GM21526 (cell line): ENCODE measurements around the gene DNAAF2.
"Not testable (repeated sequence)": the region's sequence is repeated elsewhere in the genome, so short reads cannot be mapped to it uniquely, and the experiment has no call there.

ENCODE experiments used
- ATAC-seq: cut with Tn5 transposase; IDR thresholded peaks from one replicate; pipeline ENCODE4 v1.9.1; 2021; ENCODE audit warnings: moderate library complexity; ENCODE audit not compliant: unreplicated experiment, low FRiP score

The DNAAF2 gene

DNA sequence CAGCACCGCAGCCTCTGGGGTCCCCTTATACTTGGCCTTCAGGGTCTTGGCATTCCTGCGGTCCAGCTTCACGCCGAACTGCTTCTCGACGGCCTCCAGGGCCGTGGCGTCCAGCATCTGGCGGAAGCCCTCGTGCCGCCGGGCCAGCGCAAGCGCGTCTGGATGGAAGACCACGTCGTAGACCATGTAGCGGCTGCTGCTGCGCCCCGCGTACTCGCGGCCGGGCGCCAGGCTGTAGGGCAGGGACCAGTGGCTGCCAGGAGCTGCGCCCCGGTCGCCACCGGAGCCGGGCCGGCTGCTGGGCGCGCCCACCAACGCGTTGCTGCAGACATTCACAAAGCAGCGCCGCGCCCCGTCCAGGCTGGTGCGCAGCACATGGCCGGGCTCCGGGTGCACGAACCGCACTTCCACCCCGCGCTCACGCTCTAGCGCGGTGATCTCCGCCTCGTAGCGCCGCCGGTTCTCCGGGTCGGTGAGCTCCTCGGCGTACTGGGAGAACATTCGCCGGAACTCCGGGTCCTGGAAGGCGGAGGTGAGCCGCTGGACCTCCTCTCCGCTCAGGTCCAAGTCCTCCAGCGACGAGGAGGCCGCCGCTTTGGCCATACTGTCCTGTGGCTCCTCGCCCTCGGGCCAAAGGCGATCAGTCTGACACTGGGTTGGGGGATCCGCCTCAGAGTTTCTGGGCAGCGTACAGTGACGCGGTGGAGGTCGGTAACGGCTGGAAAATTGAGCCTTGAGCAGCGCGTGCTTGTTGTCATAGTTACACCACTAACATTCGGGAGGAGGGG, at the start of gene DNAAF2:
Gene DNAAF2 (minus strand): TSS at position 698 of the 788 bp plus-strand sequence. CDS start 95 bp downstream, at position 603.
- peak; percentile 26 for ATAC-seq

- ATAC-seq, result no peak
Measured at GRCh38 chr14:49679271-49679670, 44.2 kb upstream of the DNAAF2 start.

DNA sequence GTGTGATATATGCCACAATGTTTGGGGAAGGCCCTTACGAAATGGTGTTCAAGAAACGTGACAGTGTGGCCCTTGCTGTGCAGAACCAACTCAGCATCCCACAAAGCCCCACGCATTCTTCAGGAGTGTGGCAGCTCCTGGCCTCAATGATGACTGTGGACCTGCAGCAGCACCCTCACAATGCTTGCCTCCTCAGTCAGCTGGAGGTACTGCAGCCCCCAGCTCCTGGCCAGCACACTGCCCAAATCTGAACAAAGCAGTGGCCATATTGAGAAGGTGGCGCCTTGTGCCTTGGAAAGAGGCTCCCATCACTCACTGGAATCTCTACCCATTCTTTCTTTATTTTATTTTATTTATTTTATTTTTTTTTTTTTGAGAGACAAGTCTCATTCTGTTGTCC, 42.6 kb upstream of the DNAAF2 start:
- ATAC-seq, result no peak

DNA sequence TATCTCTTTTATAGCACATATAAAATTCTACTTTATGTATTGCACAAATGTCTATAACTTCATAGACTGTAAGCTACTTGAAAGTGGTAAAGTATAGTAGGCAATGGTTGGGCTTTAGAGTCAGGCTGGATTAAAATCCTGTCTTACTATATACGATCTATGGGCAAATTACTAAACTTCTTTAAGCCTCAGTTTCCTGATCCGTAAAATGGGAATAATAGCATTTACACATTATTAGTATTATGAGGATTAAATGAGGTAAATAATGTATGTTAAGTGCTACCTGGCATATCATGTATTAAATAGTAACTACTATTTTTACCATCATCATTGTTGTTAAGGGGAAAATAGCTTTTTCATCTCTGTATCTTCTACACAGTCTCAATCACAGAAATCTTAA, 38.5 kb upstream of the DNAAF2 start:
- no peak for ATAC-seq

GRCh38 chr14:49670475-49670874, 35.4 kb upstream of the DNAAF2 start:
- no peak for ATAC-seq

DNA sequence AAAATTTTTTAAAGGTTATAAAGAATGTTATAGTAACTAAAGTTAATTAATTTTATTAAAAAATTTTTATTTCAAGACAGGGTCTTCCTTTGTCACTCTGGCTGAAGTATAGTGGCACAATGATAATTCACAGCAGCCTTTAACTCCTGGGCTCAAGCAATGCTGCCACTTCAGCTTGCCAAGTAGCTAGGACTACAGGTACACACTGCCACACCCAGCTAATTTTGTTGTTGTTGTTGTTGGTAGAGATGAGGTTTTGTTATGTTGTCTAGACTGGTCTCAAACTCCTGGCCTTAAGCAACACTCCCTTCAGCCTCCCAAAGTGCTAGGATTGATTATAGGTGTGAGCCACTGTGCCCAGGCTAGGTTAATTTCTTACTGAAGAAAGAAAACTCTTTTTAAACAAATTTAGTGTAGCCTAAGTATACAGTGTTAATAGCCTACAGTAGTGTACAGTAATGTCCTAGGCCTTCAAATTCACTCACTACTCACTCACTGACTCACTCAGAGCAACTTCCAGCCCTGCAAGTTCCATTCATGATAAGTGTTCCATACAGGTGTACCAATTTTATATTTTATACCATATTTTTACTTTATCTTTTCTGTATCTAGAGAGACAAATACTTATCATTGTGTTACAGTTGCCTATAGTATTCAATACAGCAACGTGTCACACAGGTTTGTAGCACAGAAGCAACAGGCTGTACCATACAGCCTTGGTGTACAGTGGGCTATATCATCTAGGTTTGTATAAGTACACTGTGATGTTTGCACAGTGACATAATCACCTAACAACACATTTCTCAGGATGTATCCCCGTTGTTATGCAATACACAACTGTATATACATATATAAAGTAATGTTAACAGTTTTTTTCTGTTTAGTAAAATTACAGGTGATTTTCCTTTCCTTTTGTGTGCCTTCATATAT, 24.7 kb upstream of the DNAAF2 start:
- no peak for ATAC-seq

DNA sequence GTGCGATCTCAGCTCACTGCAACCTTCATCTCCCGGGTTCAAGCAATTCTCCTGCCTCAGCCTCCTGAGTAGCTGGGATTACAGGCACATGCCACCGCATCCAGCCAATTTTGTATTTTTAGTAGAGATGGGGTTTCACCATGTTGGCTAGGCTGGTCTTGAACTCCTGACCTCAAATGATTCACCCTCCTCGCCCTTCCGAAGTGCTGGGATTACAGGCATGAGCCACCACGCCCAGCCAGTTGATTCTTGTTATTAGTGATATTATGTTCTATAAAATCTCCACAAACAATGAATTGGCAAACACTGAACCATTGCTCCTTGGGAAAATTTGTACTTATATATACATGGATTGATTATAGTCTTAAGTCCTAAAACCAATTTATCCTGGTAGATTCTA, 22.5 kb upstream of the DNAAF2 start:
- ATAC-seq, result not testable (repeated sequence)

DNA sequence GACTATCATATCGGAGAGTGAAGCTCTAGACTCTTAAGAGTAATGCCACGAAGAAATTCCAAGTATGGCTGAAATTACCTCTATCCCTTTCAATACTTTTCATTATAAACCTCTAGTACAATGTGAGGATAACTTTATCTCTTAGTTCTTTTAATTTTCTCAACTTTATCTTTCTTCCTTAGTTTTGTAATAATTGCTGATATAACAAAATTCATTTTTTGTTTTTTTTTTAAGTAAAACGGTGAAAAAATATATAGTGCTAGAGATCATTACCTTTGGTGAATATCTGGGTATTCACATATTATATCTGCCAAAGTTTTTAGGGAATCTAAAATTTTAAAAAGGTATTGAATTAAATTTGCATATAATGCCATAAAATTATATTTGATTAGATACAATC, 19.5 kb upstream of the DNAAF2 start:
- no peak for ATAC-seq

- ATAC-seq, result no peak
Measured at GRCh38 chr14:49653508-49653907, 18.5 kb upstream of the DNAAF2 start.

DNA sequence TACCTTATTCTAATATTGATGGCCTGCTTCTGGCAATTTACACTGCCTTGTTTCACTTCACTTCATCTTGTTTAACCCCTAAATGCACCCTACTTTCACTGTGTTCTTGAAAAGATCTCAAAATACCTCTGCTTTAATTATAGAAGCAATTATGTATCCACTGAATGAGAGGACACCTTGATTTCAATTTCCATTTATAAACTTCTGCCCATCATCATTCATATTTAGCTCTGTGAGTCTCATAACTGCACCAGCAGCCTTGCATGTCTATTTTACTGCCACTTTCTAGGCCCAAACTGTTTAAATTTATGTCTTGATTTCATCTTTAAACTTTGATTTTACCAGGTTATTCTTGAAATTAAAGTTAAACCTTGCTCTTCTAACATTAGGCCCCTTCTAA, 7.1 kb upstream of the DNAAF2 start:
- ATAC-seq, result no peak

- no peak for ATAC-seq
Measured at GRCh38 chr14:49641697-49642129, 6.7 kb upstream of the DNAAF2 start.

DNA sequence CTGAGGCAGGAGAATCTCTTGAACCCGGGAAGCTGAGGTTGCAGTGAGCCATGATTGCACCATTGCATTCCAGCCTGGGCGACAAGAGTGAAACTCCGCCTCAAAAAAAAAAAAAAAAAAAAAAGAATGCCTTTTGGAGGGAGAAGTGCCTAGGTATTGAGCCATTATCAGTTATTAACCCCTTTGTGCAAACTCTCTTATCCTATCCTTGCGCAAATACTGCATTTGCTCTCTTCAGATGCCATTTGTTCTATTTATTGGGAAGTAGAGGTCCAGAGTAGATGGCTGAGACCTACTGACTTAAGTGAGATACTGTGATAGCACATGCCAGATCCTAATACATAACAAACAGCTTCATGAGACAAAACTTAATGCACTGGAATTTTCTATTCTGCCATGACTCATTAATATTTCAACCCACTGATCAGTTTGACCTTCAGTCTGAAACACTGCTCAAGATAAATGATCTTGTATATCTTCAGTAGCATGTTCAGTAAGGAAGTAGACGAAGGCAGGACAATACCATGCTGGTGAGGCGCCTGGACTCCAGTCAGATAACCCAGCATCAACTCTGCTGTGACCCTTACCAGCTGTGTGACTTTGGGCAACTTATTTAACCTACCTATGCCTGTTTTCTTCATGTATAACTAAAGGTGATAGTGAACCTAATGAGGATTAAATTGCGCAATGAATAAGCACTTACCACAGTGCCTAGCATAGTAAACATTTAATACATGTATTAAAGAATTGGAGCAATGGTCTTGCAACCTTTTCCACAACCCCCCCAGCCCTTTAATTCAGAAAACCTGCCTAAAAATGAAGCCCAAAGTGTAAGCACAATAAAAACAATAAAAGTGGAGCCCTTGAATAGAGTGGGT, 5.7 kb upstream of the DNAAF2 start:
- no peak for ATAC-seq

DNA sequence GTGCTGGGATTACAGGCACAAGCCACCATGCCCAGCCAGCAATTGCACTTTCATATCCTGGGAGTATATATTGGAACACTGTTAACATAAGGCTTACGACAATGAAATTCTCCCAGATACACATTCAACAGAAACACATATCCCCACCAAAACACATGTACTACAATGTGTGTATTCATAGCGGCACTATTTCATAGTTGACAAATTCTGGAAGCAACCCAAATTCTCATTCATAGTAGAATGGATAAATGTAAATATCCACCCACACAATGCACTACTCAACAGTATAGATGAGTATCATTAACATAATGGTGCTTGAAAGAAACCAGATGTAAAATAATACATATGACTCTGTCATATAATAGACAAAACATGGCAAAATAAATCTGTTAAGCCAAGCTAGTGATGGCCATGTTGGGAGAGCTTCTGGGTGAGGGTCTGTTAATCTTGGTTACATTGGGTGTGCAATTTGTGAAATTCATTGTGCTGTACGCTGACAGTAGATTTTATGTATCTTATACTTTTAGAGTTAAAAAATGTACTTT, 2.6 kb upstream of the DNAAF2 start:
- no peak for ATAC-seq

DNA sequence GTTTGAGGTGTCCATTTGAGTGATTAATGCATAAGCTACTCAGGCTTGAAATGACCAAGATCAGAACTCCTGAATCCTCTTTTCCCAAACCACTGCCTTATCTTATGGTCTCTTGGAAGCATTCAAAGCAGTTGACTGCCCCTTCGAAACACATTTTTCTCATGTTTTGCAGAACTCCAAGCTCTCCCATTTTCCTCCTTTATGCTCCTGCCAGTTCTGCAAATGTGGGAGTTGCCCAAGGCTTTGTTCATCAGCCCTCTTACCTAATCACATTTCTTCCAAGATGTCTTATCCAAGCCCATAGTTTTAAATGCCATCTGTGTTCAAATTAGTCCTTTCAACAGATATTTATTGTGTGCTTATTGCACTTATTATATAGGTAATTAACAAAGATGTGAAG, 1.8 kb upstream of the DNAAF2 start:
- no peak for ATAC-seq

DNA sequence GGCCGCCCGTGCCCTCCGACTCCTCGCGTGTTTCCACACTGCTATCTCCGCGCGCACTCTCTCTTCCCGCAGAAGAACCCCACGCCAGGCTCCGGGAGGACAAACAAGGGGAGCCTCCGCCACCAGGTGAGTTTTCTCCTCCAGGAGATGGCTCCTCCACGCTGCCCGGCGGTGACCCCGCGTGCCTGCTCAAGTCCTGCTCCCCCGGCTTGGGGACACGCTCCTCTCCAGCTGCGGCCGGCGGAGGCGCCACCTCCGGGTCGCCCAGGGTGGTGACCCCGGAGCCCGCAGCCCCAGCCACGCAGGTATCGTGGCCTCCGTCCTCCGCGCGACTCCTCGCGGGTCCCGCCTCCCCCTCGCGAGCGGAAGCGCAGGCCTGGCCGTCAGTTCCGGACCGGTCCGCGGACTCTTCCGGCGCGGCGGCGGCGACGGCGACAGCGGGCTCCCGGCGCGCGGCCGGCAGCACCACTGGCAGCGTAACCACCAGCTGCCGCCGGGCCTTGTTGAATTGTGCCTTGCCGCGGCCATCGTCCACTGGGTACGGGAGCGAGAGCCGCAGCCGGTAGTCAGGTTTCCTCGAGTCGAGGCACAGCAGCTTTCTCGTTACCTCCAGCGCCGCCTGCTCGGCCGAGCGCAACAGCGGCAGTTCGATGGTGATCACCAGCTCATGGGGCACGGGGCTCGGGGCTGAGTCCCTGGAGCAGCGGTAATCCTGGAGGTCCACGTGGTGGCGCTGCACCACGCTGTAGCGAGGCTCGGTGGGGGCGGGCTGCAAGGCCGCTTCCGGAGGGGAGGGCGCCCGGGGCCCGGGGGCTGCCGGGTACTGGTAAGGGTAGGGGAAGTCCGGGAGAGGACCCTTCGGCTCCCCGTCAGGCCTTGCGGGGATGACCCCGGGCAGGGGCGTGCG, 1.2 kb downstream of the DNAAF2 start:
- peak; percentile 73 for ATAC-seq

- no peak for ATAC-seq
Measured at GRCh38 chr14:49623941-49624839, 10.9 kb downstream of the DNAAF2 start.

DNA sequence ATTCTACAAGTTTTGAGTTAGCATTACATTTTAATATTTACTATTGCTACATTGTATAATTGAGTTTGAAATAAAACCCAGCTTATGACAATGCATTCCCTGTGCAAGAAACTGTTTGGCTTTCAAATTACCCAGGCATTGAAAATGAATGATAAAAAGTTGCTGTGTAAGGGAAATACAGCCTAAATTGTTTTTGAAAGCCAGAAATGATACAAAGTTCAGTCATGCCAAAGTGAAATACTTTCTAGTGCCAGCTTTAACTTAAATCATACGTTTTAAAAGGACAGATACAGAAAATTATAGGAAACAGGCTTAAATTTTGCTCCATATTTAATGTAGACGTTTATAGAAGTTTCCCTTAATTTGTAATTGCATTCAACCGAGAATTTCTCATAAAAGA, 11.7 kb downstream of the DNAAF2 start:
- ATAC-seq, result no peak

- no peak for ATAC-seq
Measured at GRCh38 chr14:49622022-49622607, 12.9 kb downstream of the DNAAF2 start.
